ENCODE measurements around the gene GARIN5A.
"Not testable (repeated sequence)": the region's sequence is repeated elsewhere in the genome, so short reads cannot be mapped to it uniquely, and the experiment has no call there.

Gene GARIN5A

DNA sequence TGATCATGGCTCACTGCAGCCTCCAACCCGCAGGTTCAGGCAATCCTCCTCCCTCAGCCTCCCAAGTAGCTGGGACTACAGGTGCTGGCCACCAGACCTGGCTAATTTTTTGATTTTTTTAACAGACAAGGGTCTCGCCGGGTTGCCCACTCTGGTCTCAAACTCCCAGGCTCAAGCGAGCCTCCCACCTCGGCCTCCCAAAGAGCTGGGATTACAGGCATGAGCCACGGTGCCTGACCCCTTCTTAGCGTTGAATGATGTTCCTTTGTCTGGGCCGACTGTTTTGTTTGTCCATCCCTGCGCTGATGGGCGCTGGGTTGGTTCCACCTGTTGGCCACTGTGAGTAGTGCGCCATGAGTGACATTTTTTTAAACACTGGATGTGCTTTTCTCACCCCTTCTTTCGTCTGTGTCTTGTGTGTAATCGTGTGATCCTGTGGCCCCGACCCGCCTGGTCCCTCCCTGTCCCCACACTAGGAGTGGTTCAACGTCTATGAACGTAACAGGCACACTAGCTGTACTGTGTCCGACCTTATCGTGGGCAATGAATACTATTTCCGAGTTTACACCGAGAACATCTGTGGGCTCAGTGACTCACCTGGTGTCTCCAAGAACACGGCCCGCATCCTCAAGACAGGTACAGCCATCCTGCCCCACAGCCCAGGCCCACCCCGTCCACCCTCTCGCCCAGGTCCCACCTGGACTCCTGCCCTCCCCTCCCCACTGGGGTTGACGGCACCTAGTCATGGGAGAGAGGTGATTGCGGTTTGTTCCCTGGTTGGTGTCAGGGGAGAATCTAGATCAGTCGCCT lies 15.4 kb downstream of the GARIN5A start:
- DNase-seq = no peak

DNA sequence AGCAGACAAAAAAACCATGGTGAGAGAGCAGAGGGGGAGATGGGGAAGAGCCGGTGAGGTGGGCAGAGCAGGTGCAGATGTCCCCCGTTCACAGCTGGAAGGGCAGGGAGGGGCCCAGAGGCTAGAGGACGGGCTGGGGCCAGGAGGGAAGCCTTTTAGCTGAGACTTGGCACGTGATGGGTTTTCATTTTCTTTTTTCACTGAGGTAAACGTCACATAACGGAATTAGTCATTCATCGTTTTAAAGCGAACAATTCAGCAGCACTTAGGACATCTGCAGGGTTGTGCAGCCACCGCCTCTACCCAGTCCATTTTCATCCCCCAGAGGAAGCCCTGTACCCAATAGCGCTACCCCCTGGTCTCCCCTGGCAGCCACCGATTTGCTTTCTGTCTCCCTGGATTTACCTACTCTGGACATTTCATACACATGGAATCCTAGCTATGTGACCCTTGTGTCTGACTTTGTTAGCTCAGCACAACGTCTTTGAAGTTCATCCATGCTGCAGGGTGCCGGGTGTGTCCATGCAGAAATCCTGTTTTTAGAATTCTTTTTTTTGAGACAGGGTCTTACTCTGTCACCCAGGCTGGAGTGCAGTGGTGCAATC lies 16.4 kb downstream of the GARIN5A start:
- DNase-seq = no peak

DNA sequence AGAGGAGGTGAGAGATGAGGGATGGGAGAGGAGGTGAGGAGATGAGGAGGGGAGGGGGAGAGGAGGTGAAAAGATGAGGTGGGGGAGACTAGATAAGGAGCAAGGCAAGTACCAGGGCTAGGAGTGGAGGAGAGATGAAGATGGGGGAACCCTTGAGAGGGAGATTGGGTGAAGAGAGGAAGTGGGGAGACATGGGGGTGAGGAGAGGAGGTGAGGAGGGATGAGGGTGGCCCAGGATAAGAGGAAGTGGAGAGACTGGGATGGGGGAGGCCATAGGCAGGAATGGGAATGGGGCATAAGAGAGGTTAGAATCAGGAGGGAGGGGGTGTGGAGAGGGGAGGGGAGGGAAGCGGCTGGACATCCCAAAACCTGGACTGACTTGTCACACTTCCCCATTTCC lies 17.0 kb downstream of the GARIN5A start:
- no peak for DNase-seq

DNA sequence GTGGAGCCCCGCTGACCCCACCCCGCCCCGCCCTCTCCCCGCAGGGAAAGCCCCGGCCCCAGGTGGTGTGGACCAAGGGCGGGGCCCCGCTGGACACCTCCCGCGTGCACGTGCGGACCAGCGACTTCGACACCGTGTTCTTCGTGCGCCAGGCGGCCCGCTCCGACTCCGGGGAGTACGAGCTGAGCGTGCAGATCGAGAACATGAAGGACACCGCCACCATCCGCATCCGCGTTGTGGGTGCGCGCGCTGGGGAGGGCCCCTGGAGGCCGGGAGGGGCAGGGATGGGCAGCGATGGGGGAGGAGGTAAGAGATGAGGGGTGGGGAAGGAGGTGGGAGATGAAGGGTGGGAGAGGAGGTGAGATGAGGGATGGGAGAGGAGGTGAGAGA lies 17.6 kb downstream of the GARIN5A start:
- no peak for DNase-seq

DNA sequence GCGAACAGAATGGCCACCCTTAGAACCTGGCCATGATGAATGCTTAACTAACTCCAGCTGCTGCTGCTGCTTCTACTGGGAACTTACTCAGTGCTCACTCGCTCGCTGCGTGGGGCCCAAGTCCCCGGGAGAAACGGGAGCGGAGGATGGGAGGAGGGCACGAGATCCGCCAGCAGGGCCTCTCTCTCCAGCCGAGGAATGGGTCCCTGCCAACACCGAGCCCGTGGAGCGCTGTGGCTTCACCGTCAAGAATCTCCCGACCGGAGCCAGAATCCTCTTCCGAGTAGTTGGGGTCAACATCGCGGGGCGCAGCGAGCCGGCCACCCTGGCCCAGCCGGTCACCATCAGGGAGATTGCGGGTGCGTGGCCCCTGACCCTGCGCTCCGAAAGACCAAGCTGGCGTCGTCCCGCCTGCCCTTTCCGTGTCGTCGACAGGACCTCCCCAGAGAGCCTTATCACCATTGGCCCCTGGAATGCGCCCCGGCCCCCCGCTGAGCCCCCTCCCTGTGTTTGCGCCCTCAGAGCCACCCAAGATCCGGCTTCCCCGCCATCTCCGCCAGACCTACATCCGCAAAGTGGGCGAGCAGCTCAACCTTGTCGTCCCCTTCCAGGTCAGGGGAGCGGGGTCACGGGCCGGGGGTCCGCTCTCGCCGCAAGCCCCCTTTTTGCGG lies 18.1 kb downstream of the GARIN5A start:
- DNase-seq = no peak

DNA sequence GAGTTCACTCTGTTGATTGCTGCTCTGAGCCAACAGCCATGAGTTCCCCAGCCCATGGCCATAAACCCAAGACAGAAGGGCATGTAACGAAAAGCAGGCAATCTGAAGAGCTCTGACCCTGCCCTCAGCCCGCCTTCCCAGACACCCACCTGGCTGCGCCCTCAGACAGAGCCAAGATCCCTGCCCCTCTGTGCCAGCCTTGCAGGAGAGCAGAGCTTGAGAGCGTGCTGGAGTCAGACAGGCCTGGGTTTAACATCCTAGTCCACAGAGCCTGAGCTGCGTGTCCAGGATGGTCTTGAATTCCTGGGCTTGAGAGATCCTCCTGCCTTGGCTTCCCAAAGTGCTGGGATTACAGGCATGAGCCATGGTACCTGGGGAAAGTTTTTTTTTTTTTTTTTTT lies 19.3 kb downstream of the GARIN5A start:
- DNase-seq = no peak

DNA sequence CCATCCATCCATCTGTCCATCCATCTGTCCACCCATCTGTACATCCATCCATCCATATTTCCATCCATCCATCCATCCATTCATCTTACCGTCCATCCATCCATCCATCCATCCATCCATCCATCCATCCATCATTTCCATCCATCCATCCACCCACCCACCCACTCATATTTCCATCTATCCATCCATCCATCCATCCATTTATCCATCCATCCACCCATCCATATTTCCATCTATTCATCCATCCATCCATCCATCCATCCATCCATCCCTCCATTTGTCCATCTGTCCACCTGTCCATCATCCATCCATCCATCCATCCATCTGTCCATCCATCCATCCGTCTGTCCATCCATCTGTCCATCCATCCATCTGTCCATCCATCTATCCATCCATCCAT lies 20.7 kb downstream of the GARIN5A start:
- no peak for DNase-seq

DNA sequence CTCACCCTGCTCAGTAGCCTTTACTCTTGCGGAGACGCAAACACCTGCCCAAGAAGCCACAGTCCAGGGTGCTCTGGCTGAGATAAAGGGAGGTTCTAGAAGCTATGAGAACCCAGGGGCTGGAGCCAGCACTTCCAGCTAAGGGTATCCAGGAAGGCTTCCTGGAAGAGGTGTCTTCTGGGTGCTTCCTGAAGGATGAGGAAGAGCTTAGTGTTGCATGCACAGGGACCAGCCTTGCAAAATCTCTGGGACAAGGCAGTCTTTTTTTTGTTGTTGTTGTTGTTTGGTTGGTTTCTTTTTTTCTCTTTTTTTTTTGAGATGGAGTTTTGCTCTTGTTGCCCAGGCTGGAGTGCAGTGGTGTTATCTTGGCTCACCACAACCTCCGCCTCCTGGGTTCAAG lies 23.4 kb downstream of the GARIN5A start:
- DNase-seq = no peak

DNA sequence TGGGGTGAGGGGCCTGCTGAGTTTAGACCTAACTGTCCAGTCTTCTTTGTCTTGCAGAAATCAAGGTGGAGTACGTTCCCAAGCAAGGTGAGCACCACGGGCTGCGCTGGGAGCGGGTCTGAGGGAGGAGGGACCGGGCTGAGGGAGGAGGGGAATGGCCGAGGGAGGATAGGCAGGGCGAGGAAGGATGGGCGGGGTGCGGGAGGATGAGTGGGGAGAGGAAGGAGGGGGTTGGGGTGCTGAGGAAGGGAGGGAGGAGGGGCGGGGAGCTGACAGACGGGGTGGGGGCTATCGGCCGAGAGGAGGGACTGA lies 25.5 kb downstream of the GARIN5A start:
- no peak for DNase-seq

DNA sequence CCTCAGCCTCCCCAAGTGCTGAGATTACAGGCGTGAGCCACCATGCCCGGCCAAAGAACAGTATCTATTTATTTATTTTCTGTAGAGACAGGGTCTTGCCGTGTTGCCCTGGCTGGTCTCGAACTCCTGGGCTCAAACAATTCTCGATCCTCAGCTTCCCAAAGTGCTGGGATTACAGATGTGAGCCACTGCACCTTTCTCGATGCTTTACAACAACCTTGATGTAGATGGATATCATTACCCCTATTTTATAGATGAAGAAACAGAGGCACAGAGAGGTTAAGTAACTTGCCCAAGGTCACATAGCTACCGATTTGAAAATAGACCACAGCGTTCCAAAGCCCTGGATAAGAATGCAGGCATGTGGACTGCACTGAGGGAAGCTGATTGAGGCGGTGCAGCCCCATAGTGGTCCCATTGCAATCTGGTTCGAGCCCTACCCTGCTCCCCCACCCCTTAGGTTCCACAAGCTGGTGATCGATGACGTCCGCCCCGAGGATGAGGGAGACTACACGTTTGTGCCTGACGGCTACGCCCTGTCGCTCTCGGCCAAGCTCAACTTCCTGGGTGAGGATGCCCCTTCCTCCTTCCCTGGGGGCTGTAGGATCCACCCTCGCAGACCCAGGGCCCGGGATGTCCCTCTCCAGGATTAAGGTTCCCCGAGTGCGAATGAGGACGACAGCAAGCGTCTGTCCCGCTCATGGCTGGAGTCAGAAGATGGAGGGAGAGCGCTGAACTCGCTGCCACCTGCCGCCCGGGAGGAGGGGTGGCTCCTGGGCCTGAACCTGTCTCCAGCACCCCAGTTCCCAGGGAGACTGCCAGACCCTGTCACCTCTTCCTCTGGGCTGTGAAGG lies 26.1 kb downstream of the GARIN5A start:
- no peak for DNase-seq

DNA sequence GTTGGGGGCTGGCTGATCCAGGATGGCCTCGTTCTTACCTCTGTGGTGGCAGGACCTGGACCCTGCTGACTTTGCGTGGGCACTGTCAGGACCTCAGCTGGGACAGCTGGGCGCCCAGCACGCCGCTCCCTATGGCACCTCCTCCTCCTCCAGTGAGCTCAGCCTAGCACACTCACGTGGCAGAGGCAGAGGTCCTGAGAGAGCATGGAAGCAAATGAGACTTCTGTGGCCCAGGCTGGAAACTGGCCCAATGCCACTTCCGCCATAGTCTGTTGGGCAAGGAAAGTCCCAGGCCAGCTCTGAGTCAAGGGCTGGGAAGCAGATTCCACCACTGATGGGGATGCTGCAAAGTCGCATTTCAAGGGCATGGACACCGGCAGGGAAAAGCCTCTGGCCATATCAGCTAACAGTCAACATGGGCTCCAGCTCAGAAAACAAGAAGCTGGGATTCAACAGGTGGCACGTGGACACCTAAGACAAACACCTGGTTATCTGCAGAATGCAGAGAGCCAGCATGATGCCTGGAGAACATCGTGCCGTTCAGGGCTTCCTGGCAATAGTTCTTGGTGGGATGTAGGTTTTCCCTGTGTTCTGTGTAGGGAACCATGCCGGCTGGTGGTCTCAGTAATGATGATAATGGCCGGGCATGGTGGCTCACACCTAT lies 27.3 kb downstream of the GARIN5A start:
- no peak for DNase-seq

DNA sequence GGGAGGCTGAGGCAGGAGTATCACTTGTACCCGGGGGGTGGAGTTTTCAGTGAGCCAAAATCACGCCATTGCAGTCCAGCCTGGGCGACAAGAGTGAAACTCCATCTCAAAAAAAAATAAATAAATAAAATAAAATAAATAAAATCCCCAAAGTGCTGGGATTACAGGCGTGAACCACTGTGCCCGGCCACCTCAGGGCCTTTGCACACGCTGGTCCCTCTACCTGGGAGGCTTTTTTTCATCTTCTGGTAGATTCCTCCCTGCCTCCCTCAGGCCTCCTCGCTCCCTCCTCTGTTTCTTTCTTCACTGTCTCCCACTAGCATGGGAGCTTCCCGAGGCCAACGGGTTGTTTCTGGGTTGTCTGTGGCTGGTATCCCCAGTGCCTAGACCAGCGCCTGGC lies 28.9 kb downstream of the GARIN5A start:
- no peak for DNase-seq

DNA sequence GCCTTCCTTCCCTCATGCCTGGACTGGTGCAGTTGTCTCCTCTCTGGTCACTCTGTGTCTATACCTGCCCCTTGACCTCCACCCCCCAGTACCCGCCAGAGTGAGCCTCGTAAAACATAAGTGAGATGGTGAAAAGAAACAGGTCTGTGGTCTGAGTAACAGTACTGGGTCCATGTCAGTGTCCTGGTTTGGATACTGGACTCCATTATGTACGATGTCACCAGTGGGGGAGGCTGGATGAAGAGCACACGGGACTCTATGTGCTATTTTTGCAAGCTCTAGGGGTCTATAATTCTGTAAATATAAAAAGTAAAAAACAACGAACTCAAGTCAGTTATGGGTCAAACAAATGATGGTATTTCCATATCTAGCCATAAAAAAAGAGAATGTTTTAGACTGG lies 29.6 kb downstream of the GARIN5A start:
- DNase-seq = no peak

DNA sequence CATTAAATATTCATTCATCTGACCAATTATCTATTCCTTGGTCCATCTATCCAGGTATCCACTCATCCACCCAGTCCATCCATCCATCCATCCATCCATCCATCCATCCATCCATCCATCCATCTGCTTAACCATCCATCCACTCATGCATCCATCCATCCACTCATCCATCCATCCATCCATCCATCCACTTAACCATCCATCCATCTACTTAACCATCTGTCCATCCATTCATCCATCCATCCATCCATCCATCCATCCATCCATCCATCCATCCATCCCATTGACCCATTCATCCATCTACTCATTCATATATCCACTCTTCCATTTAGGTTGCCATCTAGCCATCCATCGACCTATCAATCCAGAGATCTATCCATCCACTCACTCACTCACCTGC lies 32.6 kb downstream of the GARIN5A start:
- DNase-seq = no peak

DNA sequence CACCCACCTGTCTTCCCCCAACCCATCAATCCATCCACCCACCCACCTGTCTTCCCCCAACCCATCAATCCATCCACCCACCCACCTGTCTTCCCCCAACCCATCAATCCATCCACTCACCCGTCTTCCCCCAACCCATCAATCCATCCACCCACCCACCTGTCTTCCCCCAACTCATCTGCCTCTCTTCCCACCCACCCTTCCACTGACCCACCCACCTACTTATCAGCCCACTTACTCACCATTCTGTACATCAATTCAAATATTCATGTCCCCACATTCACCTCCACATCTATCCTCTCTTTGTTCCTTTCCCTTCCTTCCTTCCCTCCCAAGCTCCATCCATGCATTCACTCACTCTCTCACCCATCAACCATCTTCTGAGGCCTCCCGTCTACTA lies 37.5 kb downstream of the GARIN5A start:
- not testable (repeated sequence) for DNase-seq

DNA sequence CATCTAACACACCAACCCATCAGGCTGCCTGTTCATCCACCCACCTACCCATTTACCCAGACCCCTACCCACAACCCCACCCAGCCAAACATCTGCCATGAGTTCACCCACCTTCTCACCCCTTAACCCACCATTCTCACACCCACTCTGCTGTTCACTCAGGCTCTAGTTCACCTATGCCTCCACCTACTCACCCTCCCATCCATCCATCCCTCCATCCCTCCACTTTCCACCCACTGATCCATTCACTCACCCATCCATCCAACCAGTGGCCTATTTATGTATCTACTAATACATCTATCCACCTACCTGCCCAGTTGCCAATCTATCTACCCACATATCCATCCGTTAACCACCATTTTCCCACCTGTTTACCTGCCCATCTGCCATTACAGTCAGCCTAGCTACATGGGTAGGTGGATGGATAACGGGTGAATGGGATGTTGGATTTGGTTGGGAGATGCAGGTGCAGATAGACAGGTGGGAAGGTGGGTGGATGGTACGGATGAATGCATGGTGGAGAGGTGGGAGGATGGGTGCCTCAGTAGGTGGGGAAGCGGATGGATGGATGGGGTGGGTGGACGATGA lies 38.7 kb downstream of the GARIN5A start:
- DNase-seq = no peak

DNA sequence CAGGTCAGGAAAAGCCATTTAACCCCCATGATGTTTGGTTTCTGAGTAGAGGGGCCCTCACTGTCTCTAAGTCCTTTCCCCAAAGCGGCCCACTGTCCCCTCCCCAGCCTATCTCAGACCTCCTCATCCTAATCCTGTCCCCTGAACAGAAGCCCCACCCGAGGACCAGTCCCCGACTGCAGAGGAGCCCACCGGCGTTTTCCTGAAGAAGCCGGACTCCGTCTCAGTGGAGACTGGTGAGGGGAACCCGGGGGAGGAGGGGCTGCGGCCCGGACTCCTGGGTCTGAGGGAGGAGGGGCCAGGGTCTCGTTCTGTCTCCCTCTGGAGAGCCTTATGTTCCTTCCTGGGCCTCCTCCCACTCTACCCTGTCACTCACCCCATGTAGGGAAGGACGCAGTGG lies 41.0 kb downstream of the GARIN5A start:
- no peak for DNase-seq

DNA sequence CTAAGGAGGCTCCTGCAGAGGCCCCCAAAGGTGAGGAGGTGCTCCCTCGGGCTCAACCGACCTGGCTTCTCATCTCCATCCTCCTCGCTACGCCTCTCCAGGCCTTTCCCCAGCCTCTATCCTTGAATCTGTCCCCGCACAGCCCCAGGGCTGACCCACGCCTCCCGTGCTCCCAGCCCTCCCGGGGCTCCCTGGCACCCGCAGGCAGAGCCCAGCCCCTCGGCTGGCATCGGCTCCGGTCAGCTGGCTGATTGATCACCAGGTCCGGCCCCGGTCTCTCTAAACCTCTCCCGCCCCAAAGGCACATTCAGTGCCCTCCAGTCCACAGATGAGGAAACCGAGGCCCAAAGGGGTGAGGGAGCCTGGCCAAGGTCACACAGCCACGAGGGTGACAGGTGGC lies 41.4 kb downstream of the GARIN5A start:
- DNase-seq = no peak

DNA sequence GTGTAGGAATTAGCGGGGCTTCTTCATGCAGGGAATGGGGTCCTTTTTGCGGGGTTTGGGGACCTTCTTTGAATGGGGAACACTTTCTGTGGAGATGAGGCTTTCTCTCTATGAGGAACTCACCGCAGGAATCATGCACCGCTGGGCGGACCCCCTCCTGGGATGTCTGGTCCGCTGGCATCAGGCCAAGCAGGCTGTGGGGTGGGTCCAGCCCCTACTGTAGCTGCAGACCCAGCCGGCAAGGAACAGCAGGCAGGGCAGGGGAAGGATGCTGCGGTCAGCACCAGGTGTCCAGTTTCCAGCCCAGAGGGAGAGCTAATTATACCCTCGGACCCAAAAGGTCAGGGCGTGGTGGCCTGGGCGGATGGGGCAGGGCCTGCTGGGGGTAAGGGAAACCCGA lies 42.1 kb downstream of the GARIN5A start:
- no peak for DNase-seq

DNA sequence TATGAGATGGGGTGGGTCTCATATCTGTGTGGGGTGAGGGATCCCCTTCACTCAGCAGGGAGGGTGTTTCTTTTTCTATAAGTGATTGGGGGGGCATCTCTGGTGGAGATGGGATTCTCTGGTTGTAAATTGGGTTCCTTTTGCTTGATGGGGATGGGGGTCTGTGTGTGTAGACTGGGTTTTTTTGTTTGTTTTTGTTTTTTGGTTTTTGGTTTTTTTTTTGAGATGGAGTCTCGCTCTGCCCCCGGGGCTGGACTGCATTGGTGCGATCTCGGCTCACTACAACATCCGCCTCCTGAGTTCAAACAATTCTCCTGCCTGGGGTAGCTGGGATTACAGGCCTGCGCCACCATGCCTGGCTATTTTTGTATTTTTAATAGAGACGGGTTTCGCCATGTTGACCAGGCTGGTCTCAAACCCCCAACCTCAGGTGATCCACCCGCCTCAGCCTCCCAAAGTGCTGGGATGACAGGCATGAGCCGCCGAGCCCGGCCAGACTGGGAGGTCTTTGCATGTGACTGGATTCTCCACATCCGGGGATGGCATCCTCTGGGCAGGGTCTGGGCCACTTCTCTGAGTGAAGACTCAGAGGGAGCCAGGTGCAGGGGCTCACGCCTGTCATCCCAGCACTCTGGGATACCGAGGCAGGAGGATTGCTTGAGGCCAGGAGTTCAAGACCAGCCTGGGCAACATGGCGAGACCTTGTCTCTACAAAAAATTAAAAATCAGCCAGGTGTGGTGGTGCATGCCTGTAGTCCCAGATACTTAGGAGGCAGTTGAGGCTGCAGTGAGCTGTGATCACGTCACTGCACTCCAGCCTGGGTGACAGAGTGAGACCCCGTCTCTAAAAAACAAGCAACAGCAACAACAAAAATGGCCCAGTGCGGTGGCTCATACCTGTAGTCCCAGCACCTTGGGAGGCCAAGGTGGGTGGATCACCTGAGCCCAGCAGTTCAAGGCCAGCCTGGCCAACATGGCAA lies 43.2 kb downstream of the GARIN5A start:
- DNase-seq = no peak
